Measurements from ENCODE around the gene LRP4. TPM values are rescaled to one million over a fixed set of nuclear protein-coding genes. Genes with fewer than 3 reads are reported as not detected.

Gene LRP4
- total RNA-seq, 2 donors from 2014 or later = 22.5 to 29.6 TPM

DNA sequence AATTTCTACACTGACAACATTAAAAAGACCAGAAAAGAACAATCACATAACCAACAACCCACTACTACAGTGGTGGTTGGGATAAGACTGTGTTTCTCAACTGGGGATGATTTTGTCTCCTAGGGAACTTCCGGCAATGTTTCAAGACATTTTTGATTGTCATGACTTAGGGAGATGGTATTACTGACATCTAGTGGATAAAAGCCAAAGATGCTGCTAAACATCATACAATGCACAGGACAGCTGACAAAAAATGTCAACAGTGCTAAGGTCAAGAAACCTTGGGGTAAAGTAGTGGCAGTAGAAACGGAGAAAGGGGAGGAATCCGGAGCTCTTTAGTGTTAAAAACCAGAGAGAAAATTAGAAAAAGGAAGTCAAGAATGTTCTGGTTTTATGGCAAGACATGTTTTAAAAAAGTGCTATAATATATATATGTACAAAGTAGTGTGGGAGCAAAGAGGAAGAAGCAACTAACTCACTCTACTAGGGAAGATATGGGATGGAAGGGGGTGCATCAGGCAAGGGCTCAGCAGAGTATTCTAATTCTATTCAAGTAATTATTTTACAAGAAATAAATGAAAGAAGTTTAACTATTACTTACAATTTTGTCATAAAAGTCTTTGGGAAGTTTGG is 109.4 kb downstream of the LRP4 start:
- no peak for DNase-seq (ENCODE audit: low spot score)
- TF ChIP-seq, protein P1, sequence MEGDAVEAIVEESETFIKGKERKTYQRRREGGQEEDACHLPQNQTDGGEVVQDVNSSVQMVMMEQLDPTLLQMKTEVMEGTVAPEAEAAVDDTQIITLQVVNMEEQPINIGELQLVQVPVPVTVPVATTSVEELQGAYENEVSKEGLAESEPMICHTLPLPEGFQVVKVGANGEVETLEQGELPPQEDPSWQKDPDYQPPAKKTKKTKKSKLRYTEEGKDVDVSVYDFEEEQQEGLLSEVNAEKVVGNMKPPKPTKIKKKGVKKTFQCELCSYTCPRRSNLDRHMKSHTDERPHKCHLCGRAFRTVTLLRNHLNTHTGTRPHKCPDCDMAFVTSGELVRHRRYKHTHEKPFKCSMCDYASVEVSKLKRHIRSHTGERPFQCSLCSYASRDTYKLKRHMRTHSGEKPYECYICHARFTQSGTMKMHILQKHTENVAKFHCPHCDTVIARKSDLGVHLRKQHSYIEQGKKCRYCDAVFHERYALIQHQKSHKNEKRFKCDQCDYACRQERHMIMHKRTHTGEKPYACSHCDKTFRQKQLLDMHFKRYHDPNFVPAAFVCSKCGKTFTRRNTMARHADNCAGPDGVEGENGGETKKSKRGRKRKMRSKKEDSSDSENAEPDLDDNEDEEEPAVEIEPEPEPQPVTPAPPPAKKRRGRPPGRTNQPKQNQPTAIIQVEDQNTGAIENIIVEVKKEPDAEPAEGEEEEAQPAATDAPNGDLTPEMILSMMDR (IDR thresholded peaks at IDR 0.05) = peak in 1 of 2 donors; percentile 45
- no peak overlapping the region for H3K4me3 ChIP-seq
- H3K36me3 ChIP-seq = peaks cover 33% of the 10 kb centered on the region
- no peak overlapping the region for H3K27ac ChIP-seq
- no peaks in the 10 kb centered on the region for H3K9me3 ChIP-seq
- no peaks in the 10 kb centered on the region for H3K4me1 ChIP-seq
- no peaks in the 10 kb centered on the region for H3K27me3 ChIP-seq

Other genes with a start within 250 kb of the LRP4 start
- gene ARHGAP1, start 217.9 kb downstream of the LRP4 start, total RNA-seq = 100 to 1,000 TPM in 1 of 2 donors, 10 to 100 TPM in 1; 88.1 to 117 TPM
- gene ZNF408, start 217.5 kb downstream of the LRP4 start, total RNA-seq = 1 to 10 TPM; 6.0 to 9.6 TPM
- gene F2, start 199.3 kb downstream of the LRP4 start, total RNA-seq = not detected
- gene CKAP5, start 72.3 kb downstream of the LRP4 start, total RNA-seq = 10 to 100 TPM; 30.9 to 43.2 TPM
- 10 to 100 TPM in 1 of 2 donors, 1 to 10 TPM in 1; 8.1 to 14.0 TPM for gene CSTPP1, start 18.2 kb upstream of the LRP4 start, total RNA-seq

Data from right atrium auricular region (tissue), 2 donors.